GM21390 (cell line): ENCODE data around the gene AHRR.
"Not testable (repeated sequence)": the region's sequence is repeated elsewhere in the genome, so short reads cannot be mapped to it uniquely, and the experiment has no call there.

Experiments
- ATAC-seq: cut with Tn5 transposase; IDR thresholded peaks from one replicate; pipeline ENCODE4 v1.9.1; 2021; ENCODE audit not compliant: unreplicated experiment

AHRR gene

DNA sequence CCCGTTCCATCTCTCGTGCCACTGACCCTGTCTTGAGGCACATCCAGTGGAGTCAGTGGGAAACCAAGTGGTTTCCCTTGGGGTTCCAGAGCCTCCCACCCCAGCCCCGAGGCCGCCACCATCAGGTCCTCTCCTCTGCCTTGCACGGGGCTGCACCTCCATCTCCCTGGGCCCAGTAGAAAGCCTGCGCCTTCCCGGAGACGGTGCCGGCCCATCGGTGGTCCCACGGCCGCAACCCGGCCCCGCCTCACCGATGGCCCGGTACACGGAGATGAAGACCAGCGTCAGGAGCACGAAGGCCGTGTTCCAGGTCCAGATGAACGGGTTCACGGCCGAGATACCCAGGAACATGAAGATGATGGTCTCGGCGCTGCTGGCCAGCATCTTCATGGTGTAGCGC is 161.5 kb downstream of the AHRR start:
- ATAC-seq, result no peak

DNA sequence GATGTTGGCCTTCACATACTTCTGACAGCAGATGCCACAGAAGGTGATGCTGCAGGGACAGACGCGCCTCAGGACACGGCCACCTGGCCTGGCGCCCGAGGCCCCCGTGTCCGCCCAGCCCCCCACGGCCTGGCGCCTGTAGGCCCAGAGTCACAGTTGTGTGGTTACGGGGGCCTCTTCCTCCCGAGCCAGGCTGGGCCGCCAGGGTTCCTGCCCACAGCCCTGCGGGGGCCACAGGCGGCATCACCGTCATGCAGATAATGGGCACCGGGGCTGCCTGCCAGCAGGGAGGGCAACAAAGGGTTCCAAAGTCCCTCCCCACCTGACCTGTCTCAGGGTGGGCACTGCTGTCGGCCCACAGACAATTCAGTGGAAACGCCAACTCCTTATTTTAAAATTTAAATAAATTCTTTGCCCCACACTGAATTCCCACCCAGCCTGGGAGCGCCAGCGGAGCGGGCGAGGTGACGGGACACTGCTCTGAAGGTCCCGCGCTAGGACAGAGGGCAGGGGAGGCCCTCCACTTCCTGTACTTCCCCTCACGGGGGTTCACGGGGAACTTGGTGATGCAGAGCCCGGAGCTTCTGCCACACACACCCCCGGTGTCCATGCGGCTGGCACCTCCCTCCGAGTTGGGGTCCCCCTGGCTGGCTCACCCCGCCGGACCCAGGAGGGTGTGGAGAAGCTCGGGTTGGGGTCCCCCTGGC is 162.1 kb downstream of the AHRR start:
- no peak for ATAC-seq

DNA sequence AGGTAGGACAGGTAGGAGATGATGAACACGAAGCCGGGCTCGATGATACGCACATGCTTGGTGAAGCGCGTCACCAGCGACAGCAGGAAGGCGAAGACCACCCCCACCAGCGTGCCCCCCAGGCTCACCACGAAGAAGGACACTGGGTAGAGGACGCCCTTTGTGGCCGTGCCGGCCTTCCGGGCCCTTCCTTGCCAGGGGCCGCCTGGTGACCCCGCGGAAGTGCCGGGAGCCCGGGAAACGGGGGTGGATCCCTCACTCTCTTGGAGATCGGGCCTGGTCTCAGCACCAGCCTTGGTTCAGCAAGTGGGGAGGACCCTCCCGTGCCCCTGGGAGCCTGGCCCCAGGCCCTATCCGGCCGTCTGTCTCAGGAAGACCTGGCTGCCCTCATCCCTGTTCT is 163.0 kb downstream of the AHRR start:
- ATAC-seq, result no peak

DNA sequence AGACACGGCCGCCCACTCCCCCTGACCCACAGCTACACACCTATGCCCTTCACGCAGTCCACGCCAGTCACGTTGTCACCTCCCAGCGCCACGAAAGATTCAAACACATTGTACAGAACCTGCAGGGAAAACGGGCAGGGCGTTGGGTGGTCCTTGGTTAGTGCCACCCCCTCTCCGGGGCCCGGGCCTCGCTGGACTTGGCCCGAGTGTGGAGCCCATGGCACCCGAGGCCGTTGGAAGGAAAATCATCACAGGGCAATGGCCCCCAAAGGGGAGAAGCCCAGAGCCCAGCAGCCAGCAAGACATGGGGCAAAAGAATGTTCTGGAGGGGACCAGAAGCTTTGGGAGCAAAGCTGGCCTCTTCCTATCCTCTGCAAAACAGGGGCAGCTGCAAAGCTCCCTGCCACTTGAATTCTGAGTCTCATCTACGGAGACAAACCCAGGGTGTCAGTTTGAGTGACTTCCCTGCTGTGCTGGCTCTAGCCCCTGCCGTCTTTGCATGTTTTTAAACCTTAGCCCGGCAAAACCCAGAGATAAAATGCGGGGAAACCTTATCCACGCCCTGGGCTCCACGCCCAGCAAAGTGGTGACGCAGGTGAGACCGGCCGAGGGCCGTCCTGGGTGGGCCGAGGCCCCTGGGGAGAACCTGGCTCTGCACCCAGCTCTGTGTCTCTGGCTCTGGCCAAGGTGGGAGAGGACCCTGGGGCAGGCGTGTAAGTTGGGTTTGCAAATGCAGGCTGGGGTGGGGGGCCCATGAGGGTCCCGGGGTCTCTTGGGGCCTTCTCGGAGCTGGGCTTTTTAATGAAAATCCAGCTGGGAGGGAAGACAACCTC is 163.8 kb downstream of the AHRR start:
- ATAC-seq, result no peak

DNA sequence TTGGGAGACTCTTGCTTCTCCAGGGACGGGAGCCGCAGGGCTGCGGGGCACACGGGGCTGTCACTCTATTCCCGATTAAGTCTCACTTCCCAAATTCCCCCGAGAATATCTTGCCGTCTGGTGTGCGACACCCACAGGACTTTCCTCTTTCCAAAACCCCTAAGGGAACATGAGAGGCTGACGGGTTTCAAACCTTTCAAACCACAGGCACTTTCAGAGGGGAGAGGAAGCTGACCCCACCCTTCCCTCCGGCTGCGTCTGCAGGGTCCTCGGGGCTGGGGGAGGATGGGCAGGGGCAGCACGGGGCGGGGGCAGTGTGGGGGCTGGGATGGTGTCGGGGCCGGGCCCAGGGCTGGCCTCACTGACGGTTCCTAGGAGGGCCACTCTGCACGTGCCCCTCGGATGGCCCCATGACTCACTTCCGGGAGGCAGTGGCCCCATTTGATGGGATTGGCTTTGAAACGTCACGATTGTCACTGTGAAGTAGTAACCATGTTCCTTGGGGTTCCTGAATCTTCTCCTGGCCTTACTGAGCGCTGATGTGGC is 164.5 kb downstream of the AHRR start:
- ATAC-seq, result no peak

- not testable (repeated sequence) for ATAC-seq
Observed at GRCh38 chr5:486597-486996, 165.1 kb downstream of the AHRR start.
